A673 (cell line): Measurements from ENCODE around the gene CA4. TPM values are rescaled to one million over a fixed set of nuclear protein-coding genes. Genes with fewer than 3 reads are reported as not detected.

Experiments used
- BruUV-seq: library from RNA; stranded (reverse); fragments of 400-500 nt; replicated peaks from 2 replicates; lab custom pipeline; 2021; lab: Mats Ljungman, UMichigan
- CTCF ChIA-PET: fragments of 300-600 bp; sonication (Branson Sonifier 250); formaldehyde crosslinking; loops from one replicate; lab custom pipeline; 2022; ENCODE audit warnings: antibody characterized with exemption; lab: Charles Lee
- POLR2A ChIA-PET: fragments of 300-600 bp; sonication (Branson Sonifier 250); formaldehyde crosslinking; loops from one replicate; lab custom pipeline; 2022; ENCODE audit warnings: antibody characterized with exemption; ENCODE audit not compliant: low non-redundant PET; lab: Charles Lee
- DNase-seq: peaks from one replicate; pipeline ENCODE4 v3.0.0-alpha.2; 2015; ENCODE audit warnings: low spot score
- H3K27ac ChIP-seq: fragments of 200-600 bp; sonication (generic); 2 replicates; pipeline ENCODE4 v1.5.1; 2016; ENCODE audit warnings: mixed run types, low read depth, mild to moderate bottlenecking, mixed read lengths, antibody characterized with exemption, low read length; ENCODE audit not compliant: poor library complexity, severe bottlenecking
- H3K27me3 ChIP-seq: fragments of 200-600 bp; sonication (generic); replicated peaks from 2 replicates; pipeline ENCODE4 v1.6.1; 2017; ENCODE audit warnings: mixed run types, low read depth, mild to moderate bottlenecking, mixed read lengths, antibody characterized with exemption, low read length; ENCODE audit not compliant: insufficient read depth, poor library complexity
- H3K36me3 ChIP-seq: fragments of 200-600 bp; sonication (generic); 2 replicates; pipeline ENCODE4 v1.6.1; 2016; ENCODE audit warnings: mixed run types, mild to moderate bottlenecking, mixed read lengths, antibody characterized with exemption, low read length; ENCODE audit not compliant: insufficient read depth, poor library complexity, severe bottlenecking
- H3K4me1 ChIP-seq: fragments of 200-600 bp; sonication (generic); 2 replicates; pipeline ENCODE4 v1.6.1; 2017; ENCODE audit warnings: mixed run types, mild to moderate bottlenecking, mixed read lengths, antibody characterized with exemption, low read length; ENCODE audit not compliant: insufficient read depth, poor library complexity, severe bottlenecking
- H3K4me3 ChIP-seq: fragments of 200-600 bp; sonication (generic); 2 replicates; pipeline ENCODE4 v1.5.1; 2016; ENCODE audit warnings: low read depth, mixed run types, mild to moderate bottlenecking, mixed read lengths, low read length; ENCODE audit not compliant: poor library complexity, severe bottlenecking
- H3K9me3 ChIP-seq: fragments of 200-600 bp; sonication (generic); 2 replicates; pipeline ENCODE4 v1.6.1; 2016; ENCODE audit warnings: mixed run types, low read depth, mild to moderate bottlenecking, mixed read lengths, antibody characterized with exemption, low read length; ENCODE audit not compliant: poor library complexity, severe bottlenecking
- CTCF ChIP-seq: fragments of 300-800, 200-600 bp; sonication (generic); conservative IDR thresholded peaks from 2 replicates; pipeline ENCODE4 v1.5.1; 2017; ENCODE audit warnings: low read depth, mild to moderate bottlenecking, antibody characterized with exemption, low read length, moderate library complexity, mixed read lengths
- EZH2 ChIP-seq: fragments of 200-600 bp; sonication (generic); IDR thresholded peaks from 2 replicates; pipeline ENCODE4 v1.6.1; 2017; ENCODE audit warnings: borderline replicate concordance, low read depth, mild to moderate bottlenecking, mixed read lengths, antibody characterized with exemption, low read length; ENCODE audit not compliant: poor library complexity, severe bottlenecking
- intact Hi-C: fragments of 100-400 bp; cut with micrococcal nuclease; formaldehyde crosslinking; loops from one replicate; pipeline ENCODE4 v1.10.0; 2022; ENCODE audit not compliant: unreplicated experiment
- total RNA-seq: library from RNA; stranded (reverse); gene quantifications from 2 replicates; pipeline ENCODE4 v1.2.3, GENCODE V29; 2021

The CA4 gene
- total RNA-seq, 1 experiment from 2014 or later, result not detected

- no peaks in the 10 kb centered on the region for H3K36me3 ChIP-seq
- H3K4me1 ChIP-seq, result no peaks in the 10 kb centered on the region
- ChIA-PET CTCF (interaction anchor here (0.6 to 1.4 kb wide), 2 partner anchors 15 to 19 kb away, joined by 3 to 4 read pairs; no protein-coding TSS in a partner anchor), POLR2A (no interaction called here)
- no peaks in the 10 kb centered on the region for H3K9me3 ChIP-seq
- H3K27ac ChIP-seq, result no peak overlapping the region
- no peak for DNase-seq
- H3K4me3 ChIP-seq, result no peak overlapping the region
- TF ChIP-seq EZH2, result no peak
- H3K27me3 ChIP-seq, result no peaks in the 10 kb centered on the region
- intact Hi-C loops, result no loop called here
- BruUV-seq, result no TSS peak
Measured at GRCh38 chr17:60160829-60161501, 11.2 kb downstream of the CA4 start.

GRCh38 chr17:60161598-60162330 is 12.0 kb downstream of the CA4 start:
- ChIA-PET CTCF (interaction anchor here (1.4 kb wide), 1 partner anchor 20 kb away, joined by 4 read pairs; no protein-coding TSS in a partner anchor), POLR2A (no interaction called here)
- DNase-seq, result no peak
- intact Hi-C loops, result no loop called here
- Histone ChIP-seq H3K4me3 (no peak overlapping the region), H3K27ac (no peak overlapping the region), H3K36me3 (no peaks in the 10 kb centered on the region), H3K9me3 (no peaks in the 10 kb centered on the region), H3K27me3 (no peaks in the 10 kb centered on the region), H3K4me1 (no peaks in the 10 kb centered on the region)
- TF ChIP-seq CTCF, result no peak
- no peak for TF ChIP-seq EZH2
- BruUV-seq, result no TSS peak

- intact Hi-C loops, result no loop called here
- H3K4me1 ChIP-seq, result no peaks in the 10 kb centered on the region
- peak; percentile 46 for TF ChIP-seq CTCF
- no peak for TF ChIP-seq EZH2
- no peak overlapping the region for H3K4me3 ChIP-seq
- CTCF ChIA-PET, result interaction anchor here (0.5 to 0.6 kb wide), 2 partner anchors 68 to 266 kb away, joined by 3 to 5 read pairs; no protein-coding TSS in a partner anchor
- POLR2A ChIA-PET, result interaction anchor here (0.6 kb wide), 1 partner anchor 406 kb away, joined by 18 read pairs; no protein-coding TSS in a partner anchor
- no peaks in the 10 kb centered on the region for H3K9me3 ChIP-seq
- no peak overlapping the region for H3K27ac ChIP-seq
- no peak for DNase-seq
- H3K36me3 ChIP-seq, result no peaks in the 10 kb centered on the region
- no TSS peak for BruUV-seq
- no peaks in the 10 kb centered on the region for H3K27me3 ChIP-seq
Measured at GRCh38 chr17:60163108-60163784, 13.5 kb downstream of the CA4 start.
